GM19467 (cell line): ENCODE measurements around the gene GAPT.
A peak's percentile ranks its signal among the peaks of the same experiment; 100 is the strongest.
"Not testable (repeated sequence)": the region's sequence is repeated elsewhere in the genome, so short reads cannot be mapped to it uniquely, and the experiment has no call there.

Source experiments
- ATAC-seq: cut with Tn5 transposase; IDR thresholded peaks from one replicate; pipeline ENCODE4 v1.9.1; 2021; ENCODE audit warnings: mild to moderate bottlenecking, moderate library complexity; ENCODE audit not compliant: unreplicated experiment

The GAPT gene

GRCh38 chr5:58503390-58504046 lies 12.3 kb downstream of the GAPT start:
- ATAC-seq, result no peak

GRCh38 chr5:58504766-58505165 lies 13.5 kb downstream of the GAPT start:
- ATAC-seq, result no peak

- no peak for ATAC-seq
Observed at GRCh38 chr5:58505502-58505901, 14.3 kb downstream of the GAPT start.

- peak; percentile 83 for ATAC-seq
Observed at GRCh38 chr5:58505971-58506640, 14.9 kb downstream of the GAPT start.

GRCh38 chr5:58507715-58508114 lies 16.5 kb downstream of the GAPT start:
- ATAC-seq, result no peak

- no peak for ATAC-seq
Observed at GRCh38 chr5:58517198-58517597, 26.0 kb downstream of the GAPT start.

- no peak for ATAC-seq
Observed at GRCh38 chr5:58523956-58524355, 32.7 kb downstream of the GAPT start.

- no peak for ATAC-seq
Observed at GRCh38 chr5:58524571-58524970, 33.3 kb downstream of the GAPT start.

GRCh38 chr5:58530942-58531490 lies 39.8 kb downstream of the GAPT start:
- ATAC-seq, result no peak

GRCh38 chr5:58541935-58542334 lies 50.7 kb downstream of the GAPT start:
- ATAC-seq, result not testable (repeated sequence)

GRCh38 chr5:58542709-58543108 lies 51.5 kb downstream of the GAPT start:
- no peak for ATAC-seq

- ATAC-seq, result no peak
Observed at GRCh38 chr5:58543723-58544122, 52.5 kb downstream of the GAPT start.

- ATAC-seq, result no peak
Observed at GRCh38 chr5:58544195-58544594, 53.0 kb downstream of the GAPT start.

GRCh38 chr5:58544926-58545325 lies 53.7 kb downstream of the GAPT start:
- no peak for ATAC-seq

GRCh38 chr5:58545912-58546311 lies 54.7 kb downstream of the GAPT start:
- ATAC-seq, result peak; percentile 97
